ELF-1 (cell line): Measurements from ENCODE around the gene CLSTN1.
"Not testable (repeated sequence)": the region's sequence is repeated elsewhere in the genome, so short reads cannot be mapped to it uniquely, and the experiment has no call there.

Source experiments
- DNase-seq: peaks from one replicate; pipeline ENCODE4 v3.0.0-alpha.2; 2016; ENCODE audit warnings: low read depth, low spot score

The CLSTN1 gene

DNA sequence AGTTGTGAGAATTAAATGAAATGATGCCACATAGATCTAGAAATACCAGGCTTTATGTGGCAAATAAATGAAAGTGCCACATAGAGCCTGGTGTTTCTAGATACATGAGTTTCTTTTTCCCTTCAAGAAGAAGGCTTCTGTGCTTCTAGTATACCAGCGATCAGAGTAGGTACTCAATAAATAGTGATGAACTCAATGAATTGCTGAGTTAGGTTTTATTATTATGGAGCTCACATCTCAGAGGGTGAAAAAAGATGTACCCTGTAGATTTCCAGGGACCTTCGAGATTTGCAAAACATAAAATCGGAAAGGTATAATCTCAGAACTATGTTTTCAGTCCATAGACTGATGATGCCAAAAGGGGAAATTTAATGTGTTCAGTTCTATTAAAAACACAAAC is 2.3 kb upstream of the CLSTN1 start:
- no peak for DNase-seq

DNA sequence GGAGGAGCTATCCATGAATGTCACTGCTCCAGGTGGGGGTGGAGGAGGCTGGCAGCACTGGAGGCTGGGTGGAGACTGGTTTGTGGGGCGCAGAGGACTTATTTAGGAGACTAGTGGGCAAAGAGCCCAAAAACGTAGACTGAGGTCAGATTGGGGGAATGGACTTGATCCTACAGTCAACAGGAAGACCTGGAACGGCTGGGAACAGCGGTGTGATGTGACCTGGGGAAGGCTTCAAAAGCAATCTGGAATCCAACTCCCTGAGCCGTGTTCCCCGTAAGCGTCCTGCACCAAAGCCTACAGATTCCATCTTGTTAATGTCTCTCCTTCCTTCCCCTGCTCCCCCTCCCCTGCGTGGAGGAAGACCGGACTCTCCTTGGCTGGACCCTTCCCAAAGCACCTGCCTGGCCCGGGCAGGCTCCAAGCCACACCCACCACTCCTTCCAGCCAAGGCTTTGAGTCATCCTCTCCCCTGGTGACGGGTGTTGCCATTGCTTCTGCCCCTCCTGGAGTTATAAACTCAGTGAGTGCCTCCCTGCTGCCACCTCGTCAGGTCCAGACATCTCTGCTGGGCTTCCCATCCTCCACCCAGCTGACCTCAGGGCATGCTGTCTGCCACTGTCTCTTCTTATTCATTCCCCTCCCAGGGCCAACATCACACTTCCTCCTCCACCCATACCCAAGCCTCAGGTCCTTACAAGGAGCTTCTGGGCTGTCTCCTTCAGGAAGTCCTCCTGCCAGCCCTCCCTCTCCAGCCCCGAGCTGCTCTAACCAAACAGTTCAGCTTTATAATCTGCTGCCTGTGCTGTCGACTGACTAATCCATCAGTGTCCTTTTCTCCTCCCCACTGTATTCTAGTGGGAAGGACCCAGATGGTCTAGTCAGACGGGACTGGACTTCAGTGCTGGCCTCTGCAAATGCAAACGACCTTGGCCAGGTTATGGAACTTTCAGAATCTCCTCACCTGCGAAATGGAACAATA is 1.6 kb upstream of the CLSTN1 start:
- peak; percentile 94 for DNase-seq

DNA sequence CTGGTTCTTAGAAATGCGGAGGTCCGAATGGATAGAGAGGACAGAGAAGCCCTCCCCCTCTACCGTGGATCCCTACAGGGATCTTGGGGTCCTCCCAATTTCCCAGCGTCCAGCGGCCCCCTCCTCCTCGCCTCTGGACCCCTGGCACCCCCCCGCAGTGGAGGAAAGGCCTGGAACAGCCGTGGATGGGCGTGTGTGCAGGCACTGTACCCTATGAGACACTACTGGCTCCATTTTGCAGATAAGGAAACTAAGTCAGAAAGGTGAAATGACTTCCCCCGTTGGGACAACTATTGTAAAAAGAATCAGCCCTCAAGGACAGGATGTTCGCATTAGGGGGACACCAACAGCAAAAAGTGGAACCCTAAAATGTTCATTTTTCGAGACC is 931 bp upstream of the CLSTN1 start:
- DNase-seq: no peak

DNA sequence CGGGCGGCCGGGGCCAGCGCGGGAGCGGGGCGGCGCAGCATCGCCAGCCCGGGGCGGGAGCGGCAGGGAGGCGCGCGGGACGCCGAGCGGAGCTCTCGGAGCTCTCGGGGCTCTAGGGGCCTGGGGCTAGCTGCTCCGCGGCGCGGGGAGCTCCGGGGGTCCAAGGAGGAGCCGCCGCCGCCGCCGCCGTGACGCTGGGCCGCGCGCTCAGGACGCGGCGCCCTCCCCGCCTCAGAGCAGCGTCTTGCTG is 147 bp downstream of the CLSTN1 start:
- DNase-seq: no peak

DNA sequence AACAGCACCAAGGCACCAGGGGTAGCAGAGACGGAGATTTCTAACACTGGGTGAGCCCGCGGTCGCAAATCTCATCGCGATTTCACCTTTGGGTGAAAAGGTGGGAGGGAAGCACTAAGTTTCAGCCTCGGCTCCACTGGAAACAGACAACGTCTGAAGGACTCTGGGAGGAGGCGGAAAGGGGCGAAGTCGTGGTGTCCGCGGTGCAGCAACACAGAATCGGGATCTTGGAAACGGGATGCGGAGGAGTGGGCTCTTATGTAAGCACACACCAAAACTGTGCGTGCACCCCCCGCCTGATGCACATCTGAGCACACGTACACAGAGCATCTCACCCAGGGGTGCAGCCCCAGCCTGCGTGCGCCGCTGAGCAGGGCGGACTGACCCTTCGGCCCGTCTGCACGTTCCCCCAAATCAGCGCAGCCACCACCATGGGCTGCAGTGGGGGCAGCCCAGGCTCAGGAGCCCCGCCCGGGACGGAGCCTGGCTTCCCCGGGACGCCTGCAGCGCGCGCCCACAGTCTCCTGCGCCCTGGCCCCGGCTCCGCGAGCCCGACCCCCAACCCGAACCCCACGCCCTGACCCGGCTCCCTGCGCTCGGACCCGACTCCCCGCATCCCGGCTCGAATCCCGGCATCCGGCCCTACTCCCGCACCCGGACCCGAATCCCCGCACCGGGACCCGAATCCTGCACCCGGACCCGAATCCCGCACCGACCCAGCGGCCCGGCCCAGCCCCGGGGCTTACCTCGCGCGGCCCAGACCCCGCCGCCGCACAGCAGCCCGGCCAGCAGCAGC is 670 bp downstream of the CLSTN1 start:
- DNase-seq: no peak

DNA sequence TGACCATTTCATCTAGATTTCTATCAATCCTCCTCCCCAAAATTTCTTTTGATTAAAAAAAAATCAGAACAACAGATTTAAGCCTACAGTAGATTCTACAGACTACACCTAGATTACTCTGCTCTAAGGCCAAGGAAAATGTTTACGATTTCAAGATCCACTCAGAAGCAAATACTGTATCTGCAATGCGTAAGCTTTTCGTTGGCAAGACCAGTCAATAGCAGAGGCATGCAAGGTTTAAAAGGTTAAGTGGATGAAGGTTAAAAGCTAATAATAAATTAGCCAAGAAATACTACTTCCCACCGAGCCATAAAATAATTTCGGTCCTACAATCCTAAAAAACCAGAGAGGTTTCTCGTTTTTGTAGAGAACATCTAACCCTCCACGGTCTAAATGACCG is 1.3 kb downstream of the CLSTN1 start:
- no peak for DNase-seq

DNA sequence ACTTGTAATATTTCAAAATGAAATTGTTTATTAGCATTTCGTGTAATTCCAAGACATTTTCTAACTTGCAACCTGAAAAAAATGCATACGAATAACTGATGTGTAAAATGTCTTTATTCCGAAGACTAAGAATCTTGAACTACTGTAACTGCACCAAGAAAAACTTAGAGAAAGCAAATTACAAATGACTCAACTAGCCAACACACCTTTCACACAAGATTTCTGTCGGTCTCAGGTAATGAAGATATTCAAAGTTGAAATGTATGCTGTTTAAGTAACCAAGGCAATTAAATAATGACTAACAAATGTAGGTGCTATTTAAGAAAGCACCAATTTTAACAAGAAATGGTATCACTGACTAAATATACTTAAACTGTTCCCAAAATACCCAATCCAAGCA is 2.1 kb downstream of the CLSTN1 start:
- no peak for DNase-seq

DNA sequence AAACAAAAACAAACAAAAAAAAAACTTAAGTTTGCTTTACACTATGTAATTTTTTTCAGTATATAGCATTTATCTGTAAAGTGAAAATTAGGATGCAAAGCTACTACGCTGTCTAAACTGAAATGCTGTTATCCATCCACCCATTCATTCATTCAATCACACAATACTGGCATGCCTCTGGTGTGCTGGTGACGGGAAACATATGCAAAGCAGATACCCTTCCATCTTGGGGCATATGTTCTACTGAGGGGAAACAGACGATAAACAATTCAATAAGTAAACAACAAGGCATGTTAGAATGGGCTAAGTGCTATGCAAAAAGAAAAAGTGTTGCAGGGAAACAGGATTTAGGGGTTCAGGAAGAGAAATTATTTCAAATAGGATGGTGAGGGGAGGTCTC is 3.2 kb downstream of the CLSTN1 start:
- no peak for DNase-seq

DNA sequence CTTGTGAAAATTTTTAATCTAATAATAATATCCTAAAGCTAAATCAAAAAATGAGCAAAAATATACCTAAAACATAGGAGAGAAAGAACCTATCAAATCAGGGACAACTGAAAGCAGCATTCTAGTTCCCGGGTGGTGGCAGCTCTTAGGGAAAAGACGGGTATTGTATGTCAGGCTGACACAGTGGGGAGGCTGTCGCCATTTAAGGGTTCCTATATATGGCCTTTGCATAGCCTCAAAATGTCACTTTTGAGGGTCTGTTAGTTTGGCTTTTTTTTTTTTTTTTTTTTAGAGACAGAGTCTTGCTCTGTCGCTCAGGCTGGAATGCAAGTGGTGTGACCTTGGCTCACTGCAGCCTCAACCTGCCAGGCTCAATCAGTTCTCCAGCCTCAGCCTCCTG is 6.0 kb downstream of the CLSTN1 start:
- no peak for DNase-seq

DNA sequence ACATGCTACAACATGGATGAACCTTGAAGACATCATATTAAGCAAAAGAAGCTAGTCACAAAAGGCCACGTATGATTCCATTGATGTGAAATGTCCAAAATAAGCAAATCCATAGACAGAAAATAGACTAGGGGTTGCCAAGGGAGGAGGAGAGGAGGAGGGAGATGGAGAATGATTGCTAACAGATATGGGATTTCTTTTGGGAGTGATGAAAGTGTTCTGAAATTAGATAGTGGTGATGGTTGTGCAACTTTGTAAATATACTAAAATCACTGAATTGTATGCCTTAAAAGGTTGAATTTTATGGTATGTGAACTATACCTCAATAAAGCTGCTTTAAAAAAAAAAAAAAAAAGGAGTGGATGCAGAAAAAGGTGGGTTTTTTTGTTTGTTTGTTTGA is 7.6 kb downstream of the CLSTN1 start:
- DNase-seq: no peak

DNA sequence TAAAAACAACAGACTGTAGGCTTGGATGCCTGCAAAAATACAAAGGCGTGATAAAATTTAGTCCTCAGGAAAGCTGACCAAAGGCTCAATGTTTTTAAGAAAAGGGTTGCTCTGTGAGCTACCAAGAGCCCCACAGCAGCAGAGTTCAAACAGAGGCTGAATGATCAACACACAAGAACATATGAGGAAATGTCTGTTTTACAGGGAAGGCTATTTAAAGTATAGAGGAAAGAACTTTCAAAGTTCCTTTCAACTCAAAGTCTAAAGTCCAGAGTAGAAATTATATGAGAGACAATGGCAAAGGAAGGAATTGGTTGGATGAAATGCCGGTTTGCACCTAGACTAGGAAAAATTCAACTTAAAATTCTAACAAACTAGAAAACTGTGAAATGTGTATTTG is 8.6 kb downstream of the CLSTN1 start:
- DNase-seq: no peak

DNA sequence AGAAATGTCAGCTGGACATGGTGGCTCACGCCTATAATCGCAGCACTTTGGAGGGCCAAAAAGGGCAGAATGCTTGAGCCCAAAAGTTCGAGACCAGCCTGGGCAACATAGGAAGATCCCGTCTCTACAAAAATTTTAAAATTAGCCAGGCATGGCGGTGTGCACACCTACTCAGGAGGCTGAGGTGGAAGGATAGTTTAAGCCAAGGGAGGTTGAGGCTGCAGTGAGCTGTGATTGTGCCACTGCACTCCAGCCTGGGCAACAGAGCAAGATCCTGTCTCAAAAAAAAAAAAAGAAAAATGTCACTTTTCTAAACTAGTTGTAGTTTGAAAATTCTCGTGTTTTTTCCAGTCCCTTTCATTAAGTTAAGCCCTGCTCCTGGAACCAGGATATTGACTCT is 9.1 kb downstream of the CLSTN1 start:
- no peak for DNase-seq

DNA sequence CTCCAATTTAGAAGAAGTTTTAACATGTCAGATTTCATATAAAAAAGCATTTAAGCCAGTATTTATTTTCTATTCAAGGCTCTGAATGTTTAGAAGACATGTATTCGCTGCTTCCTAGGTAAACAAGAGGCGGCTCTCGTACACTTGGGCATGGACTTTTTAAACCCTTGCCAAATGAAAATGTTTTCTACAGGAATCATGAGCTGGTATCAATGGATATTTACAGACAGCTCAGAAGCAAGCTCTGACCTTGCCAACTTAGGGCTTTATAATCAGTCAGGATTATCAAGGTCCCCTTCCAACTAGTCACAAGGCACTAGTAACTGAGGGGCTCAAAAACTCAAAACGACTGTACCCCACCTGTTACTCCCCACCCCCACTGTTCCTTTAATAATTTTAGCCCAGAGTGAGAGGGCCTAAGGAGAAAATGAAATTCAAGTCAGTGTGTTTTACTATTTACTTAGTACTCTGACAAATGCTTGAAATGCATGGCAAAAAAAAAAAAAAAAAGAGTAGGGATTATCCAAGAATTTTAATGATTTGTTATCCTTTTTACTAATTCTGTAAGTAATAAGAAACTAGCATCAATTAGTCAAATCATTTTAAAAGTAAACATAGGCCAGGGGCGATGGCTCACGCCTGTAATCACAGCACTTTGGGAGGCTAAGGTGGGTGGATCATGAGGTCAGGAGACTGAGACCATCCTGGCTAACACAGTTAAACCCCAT is 12.4 kb downstream of the CLSTN1 start:
- no peak for DNase-seq

DNA sequence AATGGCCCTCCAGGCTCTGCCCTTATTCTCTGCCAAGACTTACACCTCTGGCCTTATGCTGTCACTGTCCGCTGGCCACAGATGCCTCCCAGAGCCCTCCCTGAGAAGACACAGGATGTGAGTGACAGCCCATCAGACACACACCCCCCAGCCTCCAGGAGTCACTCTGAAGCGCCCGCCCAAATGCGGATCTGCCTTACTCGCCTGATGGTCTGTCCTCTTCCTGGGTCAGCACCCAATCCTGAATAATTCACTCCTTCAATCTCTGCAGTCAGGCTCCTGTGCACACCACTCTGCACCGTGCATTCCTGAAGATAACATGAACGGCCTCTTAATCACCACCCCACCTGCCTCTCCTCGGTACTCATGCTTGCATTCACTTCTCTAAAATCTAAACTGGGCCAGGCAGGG is 14.7 kb downstream of the CLSTN1 start:
- DNase-seq: peak; percentile 80

DNA sequence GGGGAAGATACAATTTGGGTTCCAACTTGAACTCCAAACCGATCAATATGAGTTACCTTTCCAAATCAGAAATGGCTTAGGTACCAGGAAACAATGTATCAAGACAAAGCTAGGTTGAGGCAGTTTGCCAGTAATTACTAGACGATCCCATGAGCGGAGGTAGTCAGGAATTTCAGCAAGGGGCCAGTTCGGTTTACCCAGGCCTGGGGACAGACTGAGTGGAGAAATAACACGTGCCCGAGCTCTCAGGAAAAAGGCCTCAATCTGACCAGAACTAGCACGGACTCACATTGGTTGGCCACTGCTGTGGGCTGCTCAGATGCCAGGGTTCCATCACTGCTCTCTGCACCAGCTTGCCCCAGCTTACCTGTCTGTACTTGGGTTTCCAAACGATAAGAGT is 15.3 kb downstream of the CLSTN1 start:
- no peak for DNase-seq

DNA sequence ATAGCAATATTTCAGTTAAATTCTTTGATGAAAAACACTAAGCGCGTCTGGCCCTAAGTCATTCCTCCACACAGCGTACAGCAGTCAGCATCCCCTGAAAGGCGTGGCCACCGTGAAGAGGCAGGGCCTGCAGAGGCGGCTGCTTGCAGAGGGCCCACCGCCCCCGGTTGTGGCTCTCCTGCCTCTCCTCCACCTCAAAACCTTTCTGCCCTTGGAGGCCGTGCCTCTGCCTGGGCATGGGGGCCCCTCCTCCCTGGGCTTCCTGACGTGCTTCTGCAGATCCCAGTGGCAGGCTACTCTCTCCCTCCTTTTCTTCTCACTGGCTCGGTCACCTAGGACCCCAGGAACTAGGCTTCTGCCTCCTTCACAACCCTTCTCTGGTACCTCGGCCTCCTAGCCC is 16.2 kb downstream of the CLSTN1 start:
- DNase-seq: no peak

DNA sequence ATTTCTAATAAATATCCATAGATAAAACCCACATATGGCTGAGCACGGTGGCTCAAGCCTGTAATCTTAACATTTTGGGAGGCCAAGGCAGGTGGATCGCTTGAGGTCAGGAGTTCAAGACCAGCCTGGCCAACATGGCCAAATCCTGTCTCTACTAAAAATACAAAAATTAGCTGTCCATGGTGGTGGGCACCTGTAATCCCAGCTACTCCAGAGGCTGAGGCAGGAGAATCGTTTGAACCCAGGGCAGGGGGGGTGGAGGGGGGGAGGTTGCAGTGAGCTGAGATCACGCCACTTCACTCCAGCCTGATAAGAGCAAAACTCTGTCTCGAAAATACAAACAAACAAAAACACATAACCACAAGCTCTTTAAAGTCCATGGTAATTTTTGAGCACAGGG is 17.8 kb downstream of the CLSTN1 start:
- DNase-seq: not testable (repeated sequence)

DNA sequence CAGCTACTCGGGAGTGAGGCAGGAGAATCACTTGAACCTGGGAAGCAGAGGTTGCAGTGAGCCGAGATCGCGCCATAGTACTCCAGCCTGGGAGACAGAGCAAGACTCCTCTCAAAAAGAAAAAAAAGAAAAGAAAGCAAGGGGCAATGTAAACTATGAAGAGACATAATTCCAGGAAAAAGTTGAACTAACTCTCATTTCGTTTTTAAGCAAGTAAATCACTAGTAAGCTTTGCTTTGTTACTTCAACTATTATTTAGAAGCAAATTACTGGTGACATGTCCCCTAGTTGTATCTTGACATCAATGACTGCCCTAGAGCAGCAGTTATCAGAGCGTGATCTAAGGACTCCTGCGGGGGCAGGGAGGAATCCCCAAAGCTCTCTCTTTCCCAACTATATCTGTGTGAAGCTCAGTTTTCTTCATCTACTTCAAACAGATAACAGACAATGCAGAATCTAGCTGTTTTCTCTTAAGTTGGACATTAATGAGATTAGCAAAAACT is 18.7 kb downstream of the CLSTN1 start:
- no peak for DNase-seq

DNA sequence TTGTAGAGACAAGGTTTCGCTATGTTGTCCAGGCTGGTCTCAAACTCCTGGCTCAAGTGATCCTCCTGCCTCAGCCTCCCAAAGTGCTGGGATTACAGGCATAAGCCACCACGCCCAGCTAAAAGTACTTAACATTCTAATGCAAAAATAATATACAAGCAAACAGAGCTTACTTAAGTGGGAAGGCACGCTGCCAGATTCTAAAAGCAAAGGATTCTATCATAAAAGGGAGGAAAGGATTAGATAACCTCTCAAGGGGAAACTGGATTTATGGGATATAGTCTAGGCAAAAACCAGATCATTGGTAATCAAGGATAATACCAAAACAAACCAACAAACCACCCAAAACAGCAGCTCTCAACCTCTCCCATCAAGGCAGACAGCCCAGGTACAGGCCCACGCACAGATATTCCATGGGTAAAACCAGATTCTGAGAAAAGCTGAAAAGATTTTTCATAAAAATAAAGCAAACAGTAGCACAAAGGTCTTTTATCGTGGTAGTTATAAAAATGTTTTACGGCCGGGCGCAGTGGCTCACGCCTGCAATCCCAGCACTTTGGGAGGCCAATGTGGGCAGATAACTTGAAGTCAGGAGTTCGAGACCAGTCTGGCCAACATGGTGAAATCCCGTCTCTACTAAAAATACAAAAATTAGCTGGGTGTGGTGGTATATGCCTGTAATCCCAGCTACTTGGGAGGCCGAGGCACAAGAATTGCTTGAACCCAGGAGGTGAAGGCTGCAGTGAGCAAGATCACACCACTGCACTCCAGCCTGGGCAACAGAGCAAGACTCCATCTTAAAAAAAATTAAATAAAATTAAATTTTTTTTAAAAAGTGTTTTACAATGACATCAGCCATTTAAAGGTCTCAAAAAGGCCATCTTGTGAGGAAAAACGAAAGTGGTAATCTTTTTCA is 20.5 kb downstream of the CLSTN1 start:
- DNase-seq: not testable (repeated sequence)

DNA sequence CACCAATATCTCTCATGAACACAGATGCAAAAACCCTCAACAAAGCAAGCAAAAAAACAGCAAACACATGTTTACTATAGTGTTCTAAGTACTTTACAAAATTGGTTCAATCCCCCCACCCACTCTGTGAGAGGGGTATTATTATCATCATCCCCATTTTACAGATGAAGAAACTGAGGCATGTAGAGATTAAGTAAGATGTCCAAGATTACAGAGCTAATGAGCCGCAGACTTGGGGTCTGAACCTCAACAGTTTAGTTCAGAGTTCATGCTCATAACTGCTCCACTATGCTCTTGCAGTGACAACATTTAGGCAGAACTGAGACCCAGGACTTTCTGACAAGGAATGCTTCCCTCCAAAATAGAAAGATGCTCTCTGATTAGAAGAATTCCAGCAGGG is 21.9 kb downstream of the CLSTN1 start:
- DNase-seq: no peak
